ENCODE results near the gene TIMP2. TPM values are rescaled to one million over a fixed set of nuclear protein-coding genes. Genes with fewer than 3 reads are reported as not detected.
A peak's percentile ranks its signal among the peaks of the same experiment; 100 is the strongest.

TIMP2 gene
- total and polyA plus RNA-seq, 2 of the 13 experiments (the other 11 are each of a cell fraction or from before 2014, with no cell fraction given) = 3.8 to 8.5 TPM

DNA sequence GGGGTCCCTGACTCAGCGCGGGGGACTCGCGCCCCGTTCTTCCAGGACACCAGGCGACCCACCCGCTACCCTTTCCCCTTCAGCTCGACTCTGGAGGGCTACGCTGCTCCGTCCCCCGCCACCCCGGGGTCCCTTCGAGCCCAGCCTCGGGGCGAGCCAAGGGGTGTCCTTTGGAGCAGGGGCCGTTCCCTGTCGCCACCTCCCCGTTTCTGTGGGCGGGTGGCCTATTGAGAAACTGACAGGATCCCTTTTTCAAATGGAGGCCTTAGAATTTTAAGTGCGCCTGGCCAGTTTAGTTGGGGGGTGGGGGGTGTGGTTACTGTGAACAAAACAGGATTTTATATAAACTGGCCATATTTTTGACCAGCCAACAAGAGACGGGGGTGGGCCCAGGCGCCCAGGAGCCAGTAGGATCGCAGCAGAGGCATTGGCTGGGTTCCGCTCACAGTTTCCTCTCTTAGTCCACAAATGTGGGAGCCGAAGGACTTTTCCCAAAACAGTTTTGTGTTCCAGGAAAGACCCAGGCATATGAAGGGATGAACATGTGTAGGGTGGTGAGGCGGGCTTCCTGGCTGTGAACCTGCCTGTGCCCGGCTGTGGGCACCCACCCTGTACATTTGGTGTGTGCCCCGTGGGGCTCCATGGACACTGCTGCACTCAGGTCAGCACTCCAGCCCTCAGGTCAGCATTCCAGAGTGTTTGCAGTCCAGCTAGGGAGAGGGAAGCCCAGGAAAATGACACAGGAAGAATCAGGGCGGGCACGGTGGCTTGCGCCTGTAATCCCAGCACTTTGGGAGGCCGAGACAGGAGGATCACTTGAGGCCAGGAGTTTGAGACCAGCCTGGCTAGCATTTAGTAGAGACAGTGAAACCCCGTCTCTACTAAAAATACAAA lies 722 bp upstream of the TIMP2 start (continued):
- TF ChIP-seq, protein P1, sequence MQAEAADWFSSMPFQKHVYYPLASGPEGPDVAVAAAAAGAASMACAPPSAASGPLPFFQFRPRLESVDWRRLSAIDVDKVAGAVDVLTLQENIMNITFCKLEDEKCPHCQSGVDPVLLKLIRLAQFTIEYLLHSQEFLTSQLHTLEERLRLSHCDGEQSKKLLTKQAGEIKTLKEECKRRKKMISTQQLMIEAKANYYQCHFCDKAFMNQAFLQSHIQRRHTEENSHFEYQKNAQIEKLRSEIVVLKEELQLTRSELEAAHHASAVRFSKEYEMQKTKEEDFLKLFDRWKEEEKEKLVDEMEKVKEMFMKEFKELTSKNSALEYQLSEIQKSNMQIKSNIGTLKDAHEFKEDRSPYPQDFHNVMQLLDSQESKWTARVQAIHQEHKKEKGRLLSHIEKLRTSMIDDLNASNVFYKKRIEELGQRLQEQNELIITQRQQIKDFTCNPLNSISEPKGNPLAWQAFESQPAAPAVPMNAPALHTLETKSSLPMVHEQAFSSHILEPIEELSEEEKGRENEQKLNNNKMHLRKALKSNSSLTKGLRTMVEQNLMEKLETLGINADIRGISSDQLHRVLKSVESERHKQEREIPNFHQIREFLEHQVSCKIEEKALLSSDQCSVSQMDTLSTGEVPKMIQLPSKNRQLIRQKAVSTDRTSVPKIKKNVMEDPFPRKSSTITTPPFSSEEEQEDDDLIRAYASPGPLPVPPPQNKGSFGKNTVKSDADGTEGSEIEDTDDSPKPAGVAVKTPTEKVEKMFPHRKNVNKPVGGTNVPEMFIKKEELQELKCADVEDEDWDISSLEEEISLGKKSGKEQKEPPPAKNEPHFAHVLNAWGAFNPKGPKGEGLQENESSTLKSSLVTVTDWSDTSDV (CRISPR knock-in tag; IDR thresholded peaks at IDR 0.05) = 0 out of 2 replicates have a peak, but pooled peaks have one; percentile 43
- no peak for TF ChIP-seq REXO4 (CRISPR knock-in tag; IDR thresholded peaks at IDR 0.05; ENCODE audit: borderline replicate concordance)
- no peak for TF ChIP-seq RFXAP (CRISPR knock-in tag; IDR thresholded peaks at IDR 0.05; ENCODE audit: borderline replicate concordance)
- 0 out of 2 replicates have a peak, but pooled peaks have one; percentile 42 for TF ChIP-seq MXD4 (CRISPR knock-in tag; IDR thresholded peaks at IDR 0.05)
- TF ChIP-seq, protein P2, sequence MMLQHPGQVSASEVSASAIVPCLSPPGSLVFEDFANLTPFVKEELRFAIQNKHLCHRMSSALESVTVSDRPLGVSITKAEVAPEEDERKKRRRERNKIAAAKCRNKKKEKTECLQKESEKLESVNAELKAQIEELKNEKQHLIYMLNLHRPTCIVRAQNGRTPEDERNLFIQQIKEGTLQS (CRISPR knock-in tag; IDR thresholded peaks at IDR 0.05) = no peak
- TF ChIP-seq, protein P3, sequence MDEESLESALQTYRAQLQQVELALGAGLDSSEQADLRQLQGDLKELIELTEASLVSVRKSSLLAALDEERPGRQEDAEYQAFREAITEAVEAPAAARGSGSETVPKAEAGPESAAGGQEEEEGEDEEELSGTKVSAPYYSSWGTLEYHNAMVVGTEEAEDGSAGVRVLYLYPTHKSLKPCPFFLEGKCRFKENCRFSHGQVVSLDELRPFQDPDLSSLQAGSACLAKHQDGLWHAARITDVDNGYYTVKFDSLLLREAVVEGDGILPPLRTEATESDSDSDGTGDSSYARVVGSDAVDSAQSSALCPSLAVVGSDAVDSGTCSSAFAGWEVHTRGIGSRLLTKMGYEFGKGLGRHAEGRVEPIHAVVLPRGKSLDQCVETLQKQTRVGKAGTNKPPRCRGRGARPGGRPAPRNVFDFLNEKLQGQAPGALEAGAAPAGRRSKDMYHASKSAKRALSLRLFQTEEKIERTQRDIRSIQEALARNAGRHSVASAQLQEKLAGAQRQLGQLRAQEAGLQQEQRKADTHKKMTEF (CRISPR knock-in tag; IDR thresholded peaks at IDR 0.05) = peak; percentile 24; the same call in 1 of the 2 replicates
- TF ChIP-seq, protein P4, sequence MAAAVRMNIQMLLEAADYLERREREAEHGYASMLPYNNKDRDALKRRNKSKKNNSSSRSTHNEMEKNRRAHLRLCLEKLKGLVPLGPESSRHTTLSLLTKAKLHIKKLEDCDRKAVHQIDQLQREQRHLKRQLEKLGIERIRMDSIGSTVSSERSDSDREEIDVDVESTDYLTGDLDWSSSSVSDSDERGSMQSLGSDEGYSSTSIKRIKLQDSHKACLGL (CRISPR knock-in tag; IDR thresholded peaks at IDR 0.05) = 0 out of 2 replicates have a peak, but pooled peaks have one; percentile 39
- no peak for TF ChIP-seq TCF7L2 (IDR thresholded peaks at IDR 0.05; ENCODE audit: low read depth, low read length)
- no peak for TF ChIP-seq PHF5A (CRISPR knock-in tag; IDR thresholded peaks at IDR 0.05; ENCODE audit: low read depth, unreplicated experiment)
- no peak for TF ChIP-seq SIX4 (CRISPR knock-in tag; IDR thresholded peaks at IDR 0.05)
- no peak; the same call in 1 of the 2 replicates for TF ChIP-seq FOXK1 (CRISPR knock-in tag; IDR thresholded peaks at IDR 0.05; ENCODE audit: borderline replicate concordance, low read depth)
- TF ChIP-seq RNF2 (conservative IDR thresholded peaks at IDR 0.05; ENCODE audit: low read depth) = no peak
- no peak for TF ChIP-seq CCDC6 (CRISPR knock-in tag; IDR thresholded peaks at IDR 0.05)
- TF ChIP-seq SIN3B (IDR thresholded peaks at IDR 0.05; ENCODE audit: low read length) = no peak
- no peak for TF ChIP-seq KDM4B (CRISPR knock-in tag; IDR thresholded peaks at IDR 0.05)
- TF ChIP-seq, protein P5, sequence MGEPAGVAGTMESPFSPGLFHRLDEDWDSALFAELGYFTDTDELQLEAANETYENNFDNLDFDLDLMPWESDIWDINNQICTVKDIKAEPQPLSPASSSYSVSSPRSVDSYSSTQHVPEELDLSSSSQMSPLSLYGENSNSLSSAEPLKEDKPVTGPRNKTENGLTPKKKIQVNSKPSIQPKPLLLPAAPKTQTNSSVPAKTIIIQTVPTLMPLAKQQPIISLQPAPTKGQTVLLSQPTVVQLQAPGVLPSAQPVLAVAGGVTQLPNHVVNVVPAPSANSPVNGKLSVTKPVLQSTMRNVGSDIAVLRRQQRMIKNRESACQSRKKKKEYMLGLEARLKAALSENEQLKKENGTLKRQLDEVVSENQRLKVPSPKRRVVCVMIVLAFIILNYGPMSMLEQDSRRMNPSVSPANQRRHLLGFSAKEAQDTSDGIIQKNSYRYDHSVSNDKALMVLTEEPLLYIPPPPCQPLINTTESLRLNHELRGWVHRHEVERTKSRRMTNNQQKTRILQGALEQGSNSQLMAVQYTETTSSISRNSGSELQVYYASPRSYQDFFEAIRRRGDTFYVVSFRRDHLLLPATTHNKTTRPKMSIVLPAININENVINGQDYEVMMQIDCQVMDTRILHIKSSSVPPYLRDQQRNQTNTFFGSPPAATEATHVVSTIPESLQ (CRISPR knock-in tag; conservative IDR thresholded peaks at IDR 0.05) = no peak
- no peak for TF ChIP-seq KDM5A (IDR thresholded peaks at IDR 0.05; ENCODE audit: borderline replicate concordance, low read length)
- no peak for TF ChIP-seq ZNF225 (CRISPR knock-in tag; IDR thresholded peaks at IDR 0.05)
- peak; percentile 36; the same call in 1 of the 2 replicates for TF ChIP-seq ZNF788 (CRISPR knock-in tag; IDR thresholded peaks at IDR 0.05; ENCODE audit: borderline replicate concordance)
- TF ChIP-seq ZNF451 (CRISPR knock-in tag; IDR thresholded peaks at IDR 0.05) = no peak
- TF ChIP-seq MTF1 (CRISPR knock-in tag; IDR thresholded peaks at IDR 0.05) = no peak
- no peak for TF ChIP-seq ZBTB21 (CRISPR knock-in tag; IDR thresholded peaks at IDR 0.05)
- TF ChIP-seq CHCHD3 (CRISPR knock-in tag; IDR thresholded peaks at IDR 0.05) = no peak
